GM13976 (cell line): ENCODE data around the gene PRELID3B.
A peak's percentile ranks its signal among the peaks of the same experiment; 100 is the strongest.
"Not testable (repeated sequence)": the region's sequence is repeated elsewhere in the genome, so short reads cannot be mapped to it uniquely, and the experiment has no call there.

ENCODE experiments used
- DNase-seq: peaks from one replicate; pipeline ENCODE4 v3.0.0; 2012; ENCODE audit warnings: low spot score
- CTCF ChIP-seq: IDR thresholded peaks from 2 replicates; pipeline ENCODE4 v1.5.1; 2012; ENCODE audit warnings: borderline replicate concordance, mild to moderate bottlenecking; ENCODE audit not compliant: insufficient read depth; ENCODE audit errors: extremely low read depth, missing control alignments, control extremely low read depth
- in situ Hi-C: fragments of 300-500 bp; cut with MboI; formaldehyde crosslinking; loops from one replicate; pipeline ENCODE4 v1.12.0; 2022; ENCODE audit warnings: low sequenced_read_pairs, mixed read lengths, inconsistent platforms; ENCODE audit not compliant: unreplicated experiment

The PRELID3B gene

GRCh38 chr20:59013031-59013951 is 29.3 kb downstream of the PRELID3B start:
- in situ Hi-C loops = no loop called here
- no peak for DNase-seq
- TF ChIP-seq CTCF = no peak

- in situ Hi-C loops, DNase-seq: not testable (repeated sequence)
Measured at GRCh38 chr20:59011874-59012157, 30.8 kb downstream of the PRELID3B start.

GRCh38 chr20:59010995-59011873 is 31.4 kb downstream of the PRELID3B start:
- no peak for TF ChIP-seq CTCF
- in situ Hi-C loops = no loop called here
- no peak for DNase-seq

- TF ChIP-seq CTCF = no peak
- in situ Hi-C loops = no loop called here
- no peak for DNase-seq
Measured at GRCh38 chr20:59010321-59010994, 32.1 kb downstream of the PRELID3B start.

- TF ChIP-seq CTCF = no peak
- in situ Hi-C loops = no loop called here
- no peak for DNase-seq
Measured at GRCh38 chr20:59008715-59009336, 33.8 kb downstream of the PRELID3B start.

GRCh38 chr20:59007665-59008511 is 34.7 kb downstream of the PRELID3B start:
- in situ Hi-C loops = no loop called here
- no peak for TF ChIP-seq CTCF

More at GRCh38 chr20:59007665-59008511, 34.7 kb downstream of the PRELID3B start:
- DNase-seq = peak; percentile 93
